DOHH2 (cell line): ENCODE data around the gene GALNTL6.

Experiments
- H3F3A ChIP-seq: fragments of 200-600 bp; sonication (generic), shearing (Covaris generic); 2 replicates; pipeline ENCODE4 v1.6.0; 2016; ENCODE audit warnings: antibody characterized with exemption, mild to moderate bottlenecking; ENCODE audit not compliant: control insufficient read depth, insufficient read depth
- H3K27ac ChIP-seq: fragments of 200-600 bp; sonication (generic); 2 replicates; pipeline ENCODE4 v1.5.1; 2014; ENCODE audit warnings: low read depth, mild to moderate bottlenecking, low read length, moderate library complexity
- H3K27me3 ChIP-seq: fragments of 200-600 bp; sonication (generic); 2 replicates; pipeline ENCODE4 v1.6.1; 2014; ENCODE audit warnings: mild to moderate bottlenecking, low read length, mixed read lengths; ENCODE audit not compliant: control insufficient read depth
- H3K36me3 ChIP-seq: fragments of 200-600 bp; sonication (generic); 2 replicates; pipeline ENCODE4 v1.6.1; 2014; ENCODE audit warnings: mild to moderate bottlenecking, low read length, moderate library complexity, mixed read lengths; ENCODE audit not compliant: control insufficient read depth
- H3K4me1 ChIP-seq: fragments of 200-600 bp; sonication (generic); 2 replicates; pipeline ENCODE4 v1.6.1; 2014; ENCODE audit warnings: mild to moderate bottlenecking, low read length, mixed read lengths; ENCODE audit not compliant: control insufficient read depth
- H3K4me2 ChIP-seq: fragments of 200-600 bp; sonication (generic); 2 replicates; pipeline ENCODE4 v1.6.0; 2014; ENCODE audit warnings: mild to moderate bottlenecking, low read length, moderate library complexity
- H3K4me3 ChIP-seq: fragments of 200-600 bp; sonication (generic); 2 replicates; pipeline ENCODE4 v1.5.1; 2014; ENCODE audit warnings: mild to moderate bottlenecking, low read length, mixed read lengths
- H3K79me2 ChIP-seq: fragments of 200-600 bp; sonication (generic); 2 replicates; pipeline ENCODE4 v1.6.1; 2014; ENCODE audit warnings: mild to moderate bottlenecking, low read length, mixed read lengths; ENCODE audit not compliant: control insufficient read depth
- H3K9me2 ChIP-seq: fragments of 200-600 bp; sonication (generic); replicated peaks from 2 replicates; pipeline ENCODE4 v1.6.1; 2014; ENCODE audit warnings: mild to moderate bottlenecking, low read length, mixed read lengths; ENCODE audit not compliant: control insufficient read depth
- H3K9me3 ChIP-seq: fragments of 200-600 bp; sonication (generic); 2 replicates; pipeline ENCODE4 v1.6.1; 2014; ENCODE audit warnings: antibody characterized with exemption, low read length, mixed read lengths; ENCODE audit not compliant: control insufficient read depth, insufficient read depth
- H4K20me1 ChIP-seq: fragments of 200-600 bp; sonication (generic); 2 replicates; pipeline ENCODE4 v1.6.0; 2014; ENCODE audit warnings: low read depth, mild to moderate bottlenecking, antibody characterized with exemption, low read length, moderate library complexity; ENCODE audit not compliant: control insufficient read depth, insufficient read depth
- EZH2phosphoT487 ChIP-seq: fragments of 200-600 bp; sonication (generic); IDR thresholded peaks from 2 replicates; pipeline ENCODE4 v1.6.1; 2017; ENCODE audit warnings: borderline replicate concordance, mild to moderate bottlenecking, antibody characterized with exemption, low read length, moderate library complexity, mixed read lengths
- TF ChIP-seq, protein P1 (sequence below): fragments of 200-600 bp; sonication (generic); IDR thresholded peaks from one replicate; pipeline ENCODE4 v1.5.1; 2014; ENCODE audit warnings: antibody characterized with exemption, mild to moderate bottlenecking, low read depth, low read length; ENCODE audit not compliant: poor library complexity, severe bottlenecking

Gene GALNTL6

GRCh38 chr4:172048666-172049065, 235.5 kb downstream of the GALNTL6 start:
- Histone ChIP-seq H3K27me3 (no peaks in the 10 kb centered on the region), H3K36me3 (no peaks in the 10 kb centered on the region), H3K79me2 (no peaks in the 10 kb centered on the region), H3K4me3 (no peak overlapping the region), H3F3A (no peaks in the 10 kb centered on the region), H3K9me3 (no peaks in the 10 kb centered on the region), H4K20me1 (no peaks in the 10 kb centered on the region), H3K4me2 (no peak overlapping the region), H3K9me2 (no peaks in the 10 kb centered on the region), H3K4me1 (no peaks in the 10 kb centered on the region), H3K27ac (no peak overlapping the region)
- TF ChIP-seq EZH2phosphoT487, result no peak
- TF ChIP-seq, protein P1, sequence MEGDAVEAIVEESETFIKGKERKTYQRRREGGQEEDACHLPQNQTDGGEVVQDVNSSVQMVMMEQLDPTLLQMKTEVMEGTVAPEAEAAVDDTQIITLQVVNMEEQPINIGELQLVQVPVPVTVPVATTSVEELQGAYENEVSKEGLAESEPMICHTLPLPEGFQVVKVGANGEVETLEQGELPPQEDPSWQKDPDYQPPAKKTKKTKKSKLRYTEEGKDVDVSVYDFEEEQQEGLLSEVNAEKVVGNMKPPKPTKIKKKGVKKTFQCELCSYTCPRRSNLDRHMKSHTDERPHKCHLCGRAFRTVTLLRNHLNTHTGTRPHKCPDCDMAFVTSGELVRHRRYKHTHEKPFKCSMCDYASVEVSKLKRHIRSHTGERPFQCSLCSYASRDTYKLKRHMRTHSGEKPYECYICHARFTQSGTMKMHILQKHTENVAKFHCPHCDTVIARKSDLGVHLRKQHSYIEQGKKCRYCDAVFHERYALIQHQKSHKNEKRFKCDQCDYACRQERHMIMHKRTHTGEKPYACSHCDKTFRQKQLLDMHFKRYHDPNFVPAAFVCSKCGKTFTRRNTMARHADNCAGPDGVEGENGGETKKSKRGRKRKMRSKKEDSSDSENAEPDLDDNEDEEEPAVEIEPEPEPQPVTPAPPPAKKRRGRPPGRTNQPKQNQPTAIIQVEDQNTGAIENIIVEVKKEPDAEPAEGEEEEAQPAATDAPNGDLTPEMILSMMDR, result no peak

- no peaks in the 10 kb centered on the region for H3K27me3 ChIP-seq
- H3K4me1 ChIP-seq, result no peaks in the 10 kb centered on the region
- H3K4me2 ChIP-seq, result no peak overlapping the region
- H3K36me3 ChIP-seq, result no peaks in the 10 kb centered on the region
- no peaks in the 10 kb centered on the region for H3F3A ChIP-seq
- H3K27ac ChIP-seq, result no peak overlapping the region
- no peaks in the 10 kb centered on the region for H3K79me2 ChIP-seq
- no peak overlapping the region for H3K4me3 ChIP-seq
- TF ChIP-seq EZH2phosphoT487, result no peak
- H3K9me2 ChIP-seq, result no peaks in the 10 kb centered on the region
- no peaks in the 10 kb centered on the region for H3K9me3 ChIP-seq
- H4K20me1 ChIP-seq, result no peaks in the 10 kb centered on the region
These were observed 237.7 kb downstream of the GALNTL6 start for GRCh38 chr4:172050911-172051310.

DNA sequence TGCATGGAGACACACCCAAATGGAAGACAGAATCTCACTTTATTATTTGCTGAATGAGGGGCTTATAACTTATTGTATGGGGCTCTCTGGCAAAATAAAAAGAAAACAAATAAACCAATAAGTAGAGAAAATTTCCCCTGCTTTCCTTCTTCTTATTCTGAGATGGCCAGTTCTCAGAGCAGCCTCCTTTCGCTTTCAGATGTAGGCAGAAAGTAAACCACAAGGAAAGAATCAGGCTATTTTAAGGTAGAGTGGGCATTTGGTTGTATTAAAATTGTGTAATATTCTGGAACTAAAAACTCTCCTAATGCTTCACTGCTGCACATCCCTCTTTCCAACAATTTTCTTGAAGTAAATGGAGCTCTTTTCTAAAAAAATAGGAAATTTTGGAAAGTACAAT, 241.8 kb downstream of the GALNTL6 start:
- no peaks in the 10 kb centered on the region for H3K9me3 ChIP-seq
- no peaks in the 10 kb centered on the region for H3K4me1 ChIP-seq
- no peaks in the 10 kb centered on the region for H3K9me2 ChIP-seq
- H3K4me3 ChIP-seq, result no peak overlapping the region
- H3K79me2 ChIP-seq, result no peaks in the 10 kb centered on the region
- H3K27me3 ChIP-seq, result no peaks in the 10 kb centered on the region
- H3K4me2 ChIP-seq, result no peak overlapping the region
- no peaks in the 10 kb centered on the region for H4K20me1 ChIP-seq
- no peak overlapping the region for H3K27ac ChIP-seq
- no peaks in the 10 kb centered on the region for H3K36me3 ChIP-seq
- H3F3A ChIP-seq, result no peaks in the 10 kb centered on the region
- TF ChIP-seq, protein P1, result no peak
- no peak for TF ChIP-seq EZH2phosphoT487

- H3K9me2 ChIP-seq, result no peaks in the 10 kb centered on the region
- H4K20me1 ChIP-seq, result no peaks in the 10 kb centered on the region
- H3K79me2 ChIP-seq, result no peaks in the 10 kb centered on the region
- no peaks in the 10 kb centered on the region for H3K9me3 ChIP-seq
- TF ChIP-seq, protein P1, result no peak
- TF ChIP-seq EZH2phosphoT487, result no peak
- no peaks in the 10 kb centered on the region for H3K4me1 ChIP-seq
- H3K4me3 ChIP-seq, result no peak overlapping the region
- H3F3A ChIP-seq, result no peaks in the 10 kb centered on the region
- no peaks in the 10 kb centered on the region for H3K36me3 ChIP-seq
- no peak overlapping the region for H3K4me2 ChIP-seq
- no peak overlapping the region for H3K27ac ChIP-seq
- H3K27me3 ChIP-seq, result no peaks in the 10 kb centered on the region
These were observed 242.3 kb downstream of the GALNTL6 start for GRCh38 chr4:172055498-172055897.
